Hematopoietic multipotent progenitor cell treated with erythropoietin and hydrocortisone succinate and interleukin-3 and kit ligand, for 6 days (in vitro differentiated cells): ENCODE measurements around the gene SLC47A2.

Experiments
- DNase-seq: peaks from one replicate; pipeline ENCODE4 v3.0.0-alpha.2; 2015

The SLC47A2 gene

GRCh38 chr17:19664136-19664820 is 52.1 kb downstream of the SLC47A2 start:
- DNase-seq: no peak

GRCh38 chr17:19663097-19663496 is 53.3 kb downstream of the SLC47A2 start:
- no peak for DNase-seq

GRCh38 chr17:19661121-19661520 is 55.3 kb downstream of the SLC47A2 start:
- no peak for DNase-seq

- no peak for DNase-seq
These were observed 56.0 kb downstream of the SLC47A2 start for GRCh38 chr17:19660219-19660870.

- no peak for DNase-seq
These were observed 56.8 kb downstream of the SLC47A2 start for GRCh38 chr17:19659366-19660177.

- no peak for DNase-seq
These were observed 59.4 kb downstream of the SLC47A2 start for GRCh38 chr17:19656851-19657581.

- DNase-seq: no peak
These were observed 60.0 kb downstream of the SLC47A2 start for GRCh38 chr17:19656336-19656735.

GRCh38 chr17:19654896-19655295 is 61.5 kb downstream of the SLC47A2 start:
- DNase-seq: no peak

GRCh38 chr17:19654342-19654886 is 62.0 kb downstream of the SLC47A2 start:
- no peak for DNase-seq

- DNase-seq: no peak
These were observed 63.8 kb downstream of the SLC47A2 start for GRCh38 chr17:19652595-19652994.

GRCh38 chr17:19651451-19652238 is 64.7 kb downstream of the SLC47A2 start:
- no peak for DNase-seq

- no peak for DNase-seq
These were observed 65.6 kb downstream of the SLC47A2 start for GRCh38 chr17:19650826-19651225.

- DNase-seq: no peak
These were observed 67.2 kb downstream of the SLC47A2 start for GRCh38 chr17:19649274-19649541.

GRCh38 chr17:19648475-19649273 is 67.7 kb downstream of the SLC47A2 start, which contains the start of gene ALDH3A2:
Gene ALDH3A2, plus strand, starts transcription at chr17:19648751. Its CDS starts 221 bp downstream, at chr17:19648972.
- peak; percentile 97 for DNase-seq

- peak; percentile 58 for DNase-seq
These were observed 68.5 kb downstream of the SLC47A2 start for GRCh38 chr17:19647697-19648474.

- DNase-seq: peak; percentile 37
These were observed 69.3 kb downstream of the SLC47A2 start for GRCh38 chr17:19646788-19647696.

- peak; percentile 72 for DNase-seq
These were observed 70.6 kb downstream of the SLC47A2 start for GRCh38 chr17:19645734-19646201.

- no peak for DNase-seq
These were observed 71.7 kb downstream of the SLC47A2 start for GRCh38 chr17:19644493-19645210.
